ENCODE results near the gene AOAH.

Gene AOAH, protein sequence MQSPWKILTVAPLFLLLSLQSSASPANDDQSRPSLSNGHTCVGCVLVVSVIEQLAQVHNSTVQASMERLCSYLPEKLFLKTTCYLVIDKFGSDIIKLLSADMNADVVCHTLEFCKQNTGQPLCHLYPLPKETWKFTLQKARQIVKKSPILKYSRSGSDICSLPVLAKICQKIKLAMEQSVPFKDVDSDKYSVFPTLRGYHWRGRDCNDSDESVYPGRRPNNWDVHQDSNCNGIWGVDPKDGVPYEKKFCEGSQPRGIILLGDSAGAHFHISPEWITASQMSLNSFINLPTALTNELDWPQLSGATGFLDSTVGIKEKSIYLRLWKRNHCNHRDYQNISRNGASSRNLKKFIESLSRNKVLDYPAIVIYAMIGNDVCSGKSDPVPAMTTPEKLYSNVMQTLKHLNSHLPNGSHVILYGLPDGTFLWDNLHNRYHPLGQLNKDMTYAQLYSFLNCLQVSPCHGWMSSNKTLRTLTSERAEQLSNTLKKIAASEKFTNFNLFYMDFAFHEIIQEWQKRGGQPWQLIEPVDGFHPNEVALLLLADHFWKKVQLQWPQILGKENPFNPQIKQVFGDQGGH

GRCh38 chr7:36723951-36724664 lies at the start of gene AOAH:
TSS of gene AOAH (minus strand) at chr7:36724494. CDS start at chr7:36724148, 346 bp downstream.
- peak; percentile 35 to 44 (median 41) for DNase-seq (ENCODE audit: low read depth in 3 of 3, low spot score in 1 of 3)

- DNase-seq (ENCODE audit: low read depth in 3 of 3, low spot score in 1 of 3), result no peak
These were observed 42.2 kb upstream of the AOAH start for GRCh38 chr7:36766451-36766850.

DNA sequence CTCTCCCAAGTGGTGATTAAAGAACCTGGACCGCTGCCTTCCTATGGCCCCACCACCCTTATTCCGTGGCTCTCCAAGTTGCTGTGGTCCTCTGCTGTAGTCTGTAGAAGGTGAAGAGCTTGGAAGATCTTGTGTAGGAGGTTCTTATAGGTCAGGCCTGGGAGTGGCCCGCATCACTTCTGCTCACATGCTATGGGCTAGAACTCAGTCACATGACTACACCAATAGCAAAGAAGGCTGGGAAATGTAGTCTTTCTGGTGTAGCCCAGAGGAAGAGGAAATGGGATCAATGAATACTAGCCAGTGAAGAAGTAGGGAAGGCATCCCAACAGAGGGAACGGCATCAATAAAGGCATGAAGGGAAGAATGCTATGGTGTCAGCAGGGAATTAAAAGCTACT lies 41.3 kb upstream of the AOAH start:
- DNase-seq (ENCODE audit: low read depth in 3 of 3, low spot score in 1 of 3), result no peak

DNA sequence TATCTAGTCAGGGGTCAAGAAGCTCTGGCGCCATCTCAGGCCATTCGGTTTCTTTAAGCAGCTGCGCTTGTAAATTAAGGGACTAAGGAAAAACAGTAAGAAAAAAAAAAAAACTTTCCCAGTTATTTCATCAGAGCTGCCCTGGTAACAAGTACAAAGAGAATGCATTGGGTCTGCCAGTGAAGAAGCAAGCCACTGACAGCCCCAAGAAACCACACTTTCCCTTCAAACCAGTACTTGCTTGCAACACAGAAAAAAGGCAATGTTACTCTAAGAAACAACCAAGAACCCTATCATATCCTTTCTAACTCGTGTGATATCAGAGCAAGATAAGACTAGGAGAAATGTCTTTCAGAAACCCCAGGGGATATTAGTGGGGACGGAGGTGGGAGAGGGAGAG lies 40.6 kb upstream of the AOAH start:
- no peak for DNase-seq (ENCODE audit: low read depth in 3 of 3, low spot score in 1 of 3)

- DNase-seq (ENCODE audit: low read depth in 3 of 3, low spot score in 1 of 3), result no peak
These were observed 39.0 kb upstream of the AOAH start for GRCh38 chr7:36763132-36763816.

DNA sequence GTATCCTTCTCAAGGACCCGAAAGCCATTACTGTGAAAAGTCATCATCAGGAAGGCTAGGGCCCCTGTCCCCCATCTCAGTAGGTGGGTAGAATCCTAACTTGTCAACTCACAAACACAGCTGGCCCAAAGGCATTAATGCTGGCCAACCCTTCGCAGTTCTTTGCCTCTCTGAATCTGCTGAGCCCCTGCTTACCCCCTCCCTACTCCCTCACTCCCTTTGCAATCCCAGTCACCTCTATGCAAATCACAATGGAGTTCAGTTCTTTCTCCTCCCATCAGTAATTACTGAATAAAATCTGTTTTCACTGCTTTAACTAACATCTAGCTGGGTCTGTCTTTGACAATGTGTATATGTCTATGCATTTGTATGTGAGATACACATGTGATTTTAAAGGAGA lies 38.1 kb upstream of the AOAH start:
- DNase-seq (ENCODE audit: low read depth in 3 of 3, low spot score in 1 of 3), result no peak

DNA sequence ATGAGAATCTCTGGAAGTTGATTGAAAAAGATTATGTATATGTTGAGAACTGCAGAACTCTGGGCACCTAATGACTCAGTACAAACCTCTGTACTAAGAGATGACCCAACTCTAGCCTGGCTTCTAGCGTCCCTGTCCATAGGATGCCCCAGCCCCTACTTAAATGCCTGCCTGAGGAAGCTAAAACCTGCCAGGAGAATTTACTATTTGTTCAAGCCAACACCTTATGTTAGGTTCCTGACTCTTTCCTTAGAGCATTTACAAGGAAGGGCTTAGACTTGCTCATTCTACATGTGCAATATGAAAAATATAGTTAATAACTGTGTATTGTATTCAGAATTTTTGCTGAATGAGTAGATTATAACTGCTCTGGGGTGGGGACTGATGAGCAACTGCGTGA lies 37.5 kb upstream of the AOAH start:
- DNase-seq (ENCODE audit: low read depth in 3 of 3, low spot score in 1 of 3), result no peak

GRCh38 chr7:36760856-36761762 lies 36.8 kb upstream of the AOAH start:
- DNase-seq (ENCODE audit: low read depth in 3 of 3, low spot score in 1 of 3), result no peak

DNA sequence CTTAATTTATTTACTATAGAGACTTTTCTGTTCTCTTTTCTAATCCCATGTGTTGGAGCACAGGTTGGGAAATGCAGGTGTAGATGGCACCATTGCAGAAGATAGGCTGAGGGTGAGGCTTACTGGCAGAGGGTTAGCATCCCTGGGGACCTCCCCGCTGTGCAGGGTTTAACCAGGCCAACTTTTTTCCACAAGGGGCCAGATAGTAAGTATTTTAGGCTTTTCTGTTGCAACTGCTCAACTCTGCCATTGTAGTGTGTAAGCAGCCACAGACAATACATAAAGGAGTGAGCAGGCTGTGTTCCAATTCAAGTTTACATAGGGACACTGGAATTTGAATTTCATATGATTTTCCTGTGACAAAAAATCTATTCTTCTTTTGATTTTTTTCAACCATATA lies 34.6 kb upstream of the AOAH start:
- DNase-seq (ENCODE audit: low read depth in 3 of 3, low spot score in 1 of 3), result no peak

- no peak for DNase-seq (ENCODE audit: low read depth in 3 of 3, low spot score in 1 of 3)
These were observed 31.2 kb upstream of the AOAH start for GRCh38 chr7:36755484-36755883.

- no peak for DNase-seq (ENCODE audit: low read depth in 3 of 3, low spot score in 1 of 3)
These were observed 27.9 kb upstream of the AOAH start for GRCh38 chr7:36752026-36752711.

- no peak for DNase-seq (ENCODE audit: low read depth in 3 of 3, low spot score in 1 of 3)
These were observed 26.2 kb upstream of the AOAH start for GRCh38 chr7:36750451-36750850.

DNA sequence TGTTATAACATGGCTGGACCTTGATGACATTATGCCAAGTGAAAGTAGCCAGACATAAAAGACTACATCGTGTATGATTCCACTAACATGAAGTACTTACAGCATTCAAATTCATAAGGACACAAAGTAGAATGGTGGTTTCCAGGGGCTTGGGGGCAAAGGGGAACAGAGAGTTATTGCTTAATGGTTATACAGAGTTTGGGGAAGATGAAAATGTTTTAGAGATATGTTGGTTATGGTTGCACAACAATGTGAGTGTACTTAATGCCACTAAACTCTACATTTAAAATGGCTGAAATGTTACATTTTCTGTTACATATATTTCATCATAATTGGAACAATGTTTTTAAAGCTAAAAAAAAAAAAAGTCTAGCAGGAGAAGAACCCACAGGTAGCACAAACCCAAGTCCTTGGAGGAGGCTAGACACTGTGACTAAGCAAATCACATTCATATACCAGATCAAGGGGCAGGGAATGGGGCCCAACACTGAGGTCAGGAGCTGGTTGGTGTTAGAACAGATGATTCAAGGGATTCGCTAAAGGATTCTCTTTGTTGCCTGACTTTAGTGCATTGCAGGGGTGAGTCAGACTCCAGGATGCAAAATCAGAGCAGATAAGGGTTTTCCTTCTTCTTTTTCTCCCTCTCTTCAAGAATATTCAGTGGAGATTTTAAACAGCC lies 25.1 kb upstream of the AOAH start:
- no peak for DNase-seq (ENCODE audit: low read depth in 3 of 3, low spot score in 1 of 3)

DNA sequence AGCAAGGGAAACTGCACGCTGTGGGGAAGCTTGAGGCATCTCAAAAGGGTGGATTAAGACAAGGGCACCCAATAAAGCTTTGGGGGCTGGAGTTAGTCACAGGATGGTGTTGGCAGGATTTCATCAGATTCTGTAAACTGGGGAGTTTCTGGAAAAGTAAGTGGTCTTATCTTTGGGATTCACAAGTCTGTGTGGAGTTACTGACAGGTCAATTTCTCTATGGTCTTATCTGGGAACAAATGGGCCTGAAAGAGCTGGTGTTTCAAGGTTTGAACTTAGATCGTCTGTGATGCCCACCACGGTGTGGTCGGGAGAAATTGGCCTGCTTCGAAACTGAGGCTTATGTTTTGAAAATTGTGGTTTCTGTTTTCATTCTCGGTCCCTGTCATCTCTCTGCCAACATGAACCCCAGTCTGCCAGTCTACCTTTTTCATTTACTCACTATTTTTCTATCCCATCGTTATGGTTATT lies 23.8 kb upstream of the AOAH start:
- DNase-seq (ENCODE audit: low read depth in 3 of 3, low spot score in 1 of 3), result no peak

GRCh38 chr7:36747280-36748016 lies 23.2 kb upstream of the AOAH start:
- DNase-seq (ENCODE audit: low read depth in 3 of 3, low spot score in 1 of 3), result no peak

- no peak for DNase-seq (ENCODE audit: low read depth in 3 of 3, low spot score in 1 of 3)
These were observed 22.1 kb upstream of the AOAH start for GRCh38 chr7:36746347-36746746.

DNA sequence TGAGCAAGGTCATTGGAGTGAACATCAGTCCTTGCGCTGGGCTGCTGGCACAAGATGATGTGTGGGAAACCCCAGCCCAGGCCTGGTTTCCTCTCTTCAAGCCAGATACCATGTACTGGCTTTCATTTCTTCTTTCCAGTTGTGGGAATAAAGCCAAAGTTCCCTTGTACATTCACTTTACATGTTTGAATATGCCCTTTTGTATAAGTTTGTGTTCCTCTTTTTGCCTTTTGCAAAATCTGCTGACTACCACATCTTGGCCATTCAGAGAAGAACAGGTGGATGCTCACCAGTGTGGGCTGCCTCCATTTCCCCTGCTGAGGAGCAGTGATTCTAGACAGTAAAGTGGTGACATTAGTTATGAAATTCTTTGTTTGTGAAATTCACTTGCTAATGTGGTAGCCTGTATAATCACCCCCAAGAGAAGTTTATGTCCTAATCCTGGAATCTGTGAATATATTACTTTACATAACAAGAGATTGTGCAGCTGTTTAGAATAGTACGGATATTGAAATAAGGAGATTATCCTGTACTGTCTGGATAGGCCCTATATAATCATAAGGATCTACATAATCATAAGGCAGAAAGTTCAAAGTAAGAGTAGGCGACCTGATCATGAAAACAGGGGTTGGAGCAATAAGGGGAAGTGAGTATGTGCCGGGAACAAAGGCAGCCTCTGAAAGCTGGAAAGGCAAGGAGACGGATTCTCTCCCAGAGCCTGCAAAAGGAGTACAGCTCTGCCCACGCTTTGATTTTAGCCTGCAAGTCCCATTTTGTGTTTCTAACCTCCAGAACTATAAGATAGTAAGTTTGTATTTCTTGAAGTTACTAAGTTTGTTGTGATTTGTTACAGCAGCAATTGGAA lies 18.8 kb upstream of the AOAH start:
- no peak for DNase-seq (ENCODE audit: low read depth in 3 of 3, low spot score in 1 of 3)

DNA sequence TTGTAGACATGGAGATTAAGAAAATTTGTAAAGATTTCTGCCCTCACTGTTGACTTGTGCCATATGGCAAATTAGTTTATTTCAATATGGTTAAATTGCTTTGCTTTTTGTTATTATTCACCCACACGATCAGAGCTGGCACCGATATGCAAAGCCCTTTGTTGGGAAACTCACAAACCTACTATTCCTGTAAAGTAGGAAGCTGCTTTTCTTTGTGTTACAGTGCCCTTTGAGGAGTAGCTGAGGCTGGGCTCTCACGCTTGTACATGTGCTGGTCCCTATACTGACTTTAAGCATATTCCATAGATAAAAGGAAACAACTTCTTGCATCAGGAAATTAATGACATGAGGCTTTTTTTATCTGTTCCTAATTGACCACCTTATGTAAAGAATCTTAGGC lies 17.6 kb upstream of the AOAH start:
- DNase-seq (ENCODE audit: low read depth in 3 of 3, low spot score in 1 of 3), result no peak

All from stimulated activated CD4-positive, alpha-beta T cell treated with anti-CD3 and anti-CD28 coated beads, TNF-alpha, amount 100 ng/mL, for 1 hour (primary cell).